Panc1 (cell line): ENCODE measurements around the gene SPOCK1. TPM values are rescaled to one million over a fixed set of nuclear protein-coding genes. Genes with fewer than 3 reads are reported as not detected.

Source experiments
- ATAC-seq: fragments of 200-7000 bp; cut with Tn5 transposase; 2 replicates; pipeline ENCODE4 v1.9.1; 2020; ENCODE audit warnings: mild to moderate bottlenecking, moderate library complexity
- BruUV-seq: library from RNA; stranded (reverse); fragments of 400-500 nt; replicated peaks from 2 replicates; lab custom pipeline; 2021; lab: Mats Ljungman, UMichigan
- CTCF ChIA-PET: fragments of 300-600 bp; sonication (Branson Sonifier 250); formaldehyde crosslinking; loops from one replicate; lab custom pipeline; 2022; ENCODE audit warnings: antibody characterized with exemption; lab: Charles Lee
- POLR2A ChIA-PET: fragments of 300-600 bp; sonication (Branson Sonifier 250); formaldehyde crosslinking; loops from one replicate; lab custom pipeline; 2022; ENCODE audit warnings: antibody characterized with exemption; lab: Charles Lee
- DNase-seq: peaks from one replicate; pipeline ENCODE4 v3.0.0-alpha.2; 2010; ENCODE audit warnings: low read depth, low spot score
- H3K27ac ChIP-seq: 2 replicates; pipeline ENCODE4 v1.5.1; 2011; ENCODE audit warnings: mild to moderate bottlenecking, low read length, inconsistent platforms
- H3K27me3 ChIP-seq: fragments of 200-500 bp; sonication (Bioruptor generic); 2 replicates; pipeline ENCODE4 v1.6.0; 2014; ENCODE audit warnings: low read length, inconsistent platforms; ENCODE audit not compliant: control insufficient read depth, insufficient read depth
- H3K36me3 ChIP-seq: fragments of 200-500 bp; sonication (Bioruptor generic); 2 replicates; pipeline ENCODE4 v1.5.1; 2014; ENCODE audit warnings: inconsistent platforms, mild to moderate bottlenecking, low read length, moderate library complexity; ENCODE audit not compliant: control insufficient read depth, insufficient read depth
- H3K4me1 ChIP-seq: 2 replicates; pipeline ENCODE4 v1.5.1; 2011; ENCODE audit warnings: inconsistent platforms, mild to moderate bottlenecking, low read length, moderate library complexity; ENCODE audit not compliant: control insufficient read depth, insufficient read depth
- H3K4me3 ChIP-seq, 2 experiments: 2 replicates each; pipeline ENCODE4 v1.5.1; 2011 to 2012; ENCODE audit warnings: low read depth in 2 of 2, low read length in 2 of 2, mild to moderate bottlenecking in 2 of 2, inconsistent platforms in 1 of 2, moderate library complexity in 1 of 2
- H3K9me3 ChIP-seq: fragments of 200-500 bp; sonication (Bioruptor generic); 2 replicates; pipeline ENCODE4 v1.5.1; 2014; ENCODE audit warnings: low read depth, mild to moderate bottlenecking, inconsistent platforms, low read length, moderate library complexity; ENCODE audit not compliant: control insufficient read depth, insufficient read depth
- CTCF ChIP-seq: fragments of 450-650 bp; IDR thresholded peaks from 2 replicates; pipeline ENCODE4 v1.5.1; 2017; ENCODE audit warnings: mild to moderate bottlenecking
- POLR2AphosphoS5 ChIP-seq: IDR thresholded peaks from 2 replicates; pipeline ENCODE4 v1.6.1; 2012; ENCODE audit warnings: mild to moderate bottlenecking, low read depth, low read length, moderate library complexity
- REST ChIP-seq, 2 experiments: IDR thresholded peaks; 2 replicates each; pipeline ENCODE4 v1.6.1; 2011 to 2012; ENCODE audit warnings: low read depth in 2 of 2, control low read depth in 1 of 2, low read length in 1 of 2, mild to moderate bottlenecking in 1 of 2, moderate library complexity in 1 of 2; ENCODE audit not compliant: insufficient read depth in 1 of 2
- SIN3A ChIP-seq: IDR thresholded peaks from 2 replicates; pipeline ENCODE4 v1.6.1; 2012; ENCODE audit warnings: low read depth, mild to moderate bottlenecking, low read length, moderate library complexity, borderline replicate concordance; ENCODE audit not compliant: insufficient read depth
- TCF7L2 ChIP-seq: IDR thresholded peaks from 2 replicates; pipeline ENCODE4 v1.6.1; 2011; ENCODE audit warnings: mild to moderate bottlenecking, low read depth, low read length, inconsistent platforms
- in situ Hi-C: cut with HindIII; loops from 2 replicates; pipeline ENCODE4 v1.10.0; 2016; ENCODE audit warnings: low sequenced_read_pairs, low pct_unique_long_range_greater_than_20kb
- intact Hi-C: fragments of 100-400 bp; cut with micrococcal nuclease; formaldehyde crosslinking; loops from one replicate; pipeline ENCODE4 v1.10.0; 2022; ENCODE audit not compliant: unreplicated experiment
- total RNA-seq: library from RNA; stranded (reverse); gene quantifications from one replicate; pipeline ENCODE4 v1.2.1, GENCODE V29; 2021; ENCODE audit not compliant: unreplicated experiment

Gene SPOCK1
- total RNA-seq, 1 experiment from 2014 or later = 15.6 TPM

GRCh38 chr5:136992796-136993489, 506.2 kb downstream of the SPOCK1 start:
- H3K4me3 ChIP-seq = no peak overlapping the region
- no peaks in the 10 kb centered on the region for H3K4me1 ChIP-seq
- ChIA-PET CTCF (no interaction called here), POLR2A (no interaction called here)
- no peaks in the 10 kb centered on the region for H3K36me3 ChIP-seq
- no peak for TF ChIP-seq REST (IDR thresholded peaks at IDR 0.05; ENCODE audit: insufficient read depth in 1 of 2, low read depth in 2 of 2, low read length in 1 of 2)
- BruUV-seq = no TSS peak
- H3K9me3 ChIP-seq = no peaks in the 10 kb centered on the region
- in situ Hi-C loops (no loop called here), intact Hi-C loops (no loop called here)
- no peak for DNase-seq
- ATAC-seq = no peak
- H3K27me3 ChIP-seq = no peaks in the 10 kb centered on the region
- no peak overlapping the region for H3K27ac ChIP-seq

GRCh38 chr5:136985785-136986475, 513.2 kb downstream of the SPOCK1 start:
- Histone ChIP-seq H3K4me3 (no peak overlapping the region), H3K27me3 (no peaks in the 10 kb centered on the region), H3K36me3 (no peaks in the 10 kb centered on the region), H3K4me1 (no peaks in the 10 kb centered on the region), H3K27ac (no peak overlapping the region), H3K9me3 (no peaks in the 10 kb centered on the region)
- TF ChIP-seq POLR2AphosphoS5 (no peak), CTCF (no peak), SIN3A (no peak), TCF7L2 (no peak), REST (IDR thresholded peaks at IDR 0.05; ENCODE audit: insufficient read depth in 1 of 2, low read depth in 2 of 2, low read length in 1 of 2) (no peak)
- DNase-seq (no peak), ATAC-seq (no peak)
- intact Hi-C loops (no loop called here), in situ Hi-C loops (no loop called here)
- ChIA-PET CTCF (no interaction called here), POLR2A (no interaction called here)
- BruUV-seq = no TSS peak
